Measurements from ENCODE around the gene DIP2B.
"Not testable (repeated sequence)": the region's sequence is repeated elsewhere in the genome, so short reads cannot be mapped to it uniquely, and the experiment has no call there.

Gene DIP2B

GRCh38 chr12:50765095-50765911, 260.5 kb downstream of the DIP2B start:
- DNase-seq (ENCODE audit: low read depth, low spot score), result peak; percentile 43

DNA sequence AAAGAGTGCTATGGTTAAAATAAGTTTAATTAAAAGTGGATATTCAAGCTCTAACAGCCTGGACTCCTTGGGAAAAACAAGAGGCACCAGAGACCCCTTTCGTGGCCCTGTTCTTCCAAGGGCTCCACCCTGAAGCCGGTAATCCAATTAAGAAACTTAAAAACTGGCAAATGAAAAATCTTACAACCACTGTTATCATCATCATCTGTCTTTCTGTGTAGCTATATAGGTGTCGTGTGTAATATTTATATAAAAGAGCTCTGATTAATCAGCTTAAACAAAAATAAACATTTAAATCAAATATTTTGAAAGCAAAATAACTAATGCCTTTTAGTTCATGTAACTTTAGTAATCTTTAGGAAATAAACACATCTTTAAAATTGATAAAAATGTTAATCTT, 263.6 kb downstream of the DIP2B start:
- DNase-seq (ENCODE audit: low read depth, low spot score), result no peak

DNA sequence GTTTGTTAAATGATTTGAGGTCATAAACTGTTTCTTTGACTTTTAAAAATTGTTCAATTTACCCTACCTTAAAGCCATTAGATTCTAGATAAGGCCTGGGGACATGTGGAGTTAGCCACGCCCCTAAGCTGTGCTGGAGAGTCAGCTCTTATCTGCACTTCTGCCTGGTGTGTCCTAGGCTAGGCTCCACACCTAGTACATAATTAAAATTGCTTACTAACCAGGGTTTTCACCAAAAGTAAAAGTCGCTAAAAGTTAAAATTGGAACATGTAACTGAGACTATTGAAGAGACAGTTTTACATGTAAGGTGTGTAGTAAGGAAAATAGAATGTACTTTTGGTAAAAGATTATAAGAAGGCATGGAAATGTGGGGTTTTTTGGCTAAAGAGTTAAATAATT, 264.0 kb downstream of the DIP2B start:
- DNase-seq (ENCODE audit: low read depth, low spot score), result not testable (repeated sequence)

- no peak for DNase-seq (ENCODE audit: low read depth, low spot score)
Observed at GRCh38 chr12:50771409-50771808, 266.6 kb downstream of the DIP2B start.

DNA sequence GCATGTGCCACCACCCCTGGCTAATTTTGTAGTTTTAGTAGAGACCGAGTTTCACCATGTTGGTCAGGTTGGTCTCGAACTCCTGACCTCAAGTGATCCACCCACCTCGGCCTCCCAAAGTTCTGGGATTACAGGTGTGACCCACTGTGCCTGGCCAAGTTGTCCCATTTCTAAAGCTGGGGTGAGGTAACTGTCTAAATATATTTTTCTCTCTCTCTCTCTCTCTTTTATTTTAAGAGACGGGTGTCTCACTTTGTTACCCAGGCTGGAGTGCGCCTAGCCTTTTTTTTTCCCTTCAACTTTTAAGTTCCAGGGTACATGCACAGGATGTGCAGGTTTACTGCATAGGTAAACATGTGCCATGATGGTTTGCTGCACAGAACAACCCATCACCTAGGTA, 267.7 kb downstream of the DIP2B start:
- no peak for DNase-seq (ENCODE audit: low read depth, low spot score)

GRCh38 chr12:50772877-50773276, 268.1 kb downstream of the DIP2B start:
- no peak for DNase-seq (ENCODE audit: low read depth, low spot score)

DNA sequence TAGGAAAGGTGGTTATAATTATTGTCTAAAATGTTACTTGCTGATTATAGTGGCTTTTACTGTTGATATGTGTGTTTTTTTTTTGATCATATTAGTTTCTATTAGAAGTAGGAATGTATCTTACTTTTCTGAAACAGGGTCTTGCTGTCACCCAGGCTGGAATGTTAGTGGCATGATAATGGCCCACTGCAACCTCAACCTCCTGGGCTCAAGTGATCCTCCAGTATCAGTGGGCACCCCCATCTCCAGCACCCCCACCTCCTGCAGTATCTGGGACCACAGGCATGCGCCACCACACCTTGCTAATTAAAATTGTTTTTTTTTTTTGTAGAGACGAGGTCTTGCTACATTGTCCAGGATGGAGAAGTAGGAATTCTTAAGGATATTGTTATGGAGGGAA, 270.5 kb downstream of the DIP2B start:
- DNase-seq (ENCODE audit: low read depth, low spot score), result no peak

DNA sequence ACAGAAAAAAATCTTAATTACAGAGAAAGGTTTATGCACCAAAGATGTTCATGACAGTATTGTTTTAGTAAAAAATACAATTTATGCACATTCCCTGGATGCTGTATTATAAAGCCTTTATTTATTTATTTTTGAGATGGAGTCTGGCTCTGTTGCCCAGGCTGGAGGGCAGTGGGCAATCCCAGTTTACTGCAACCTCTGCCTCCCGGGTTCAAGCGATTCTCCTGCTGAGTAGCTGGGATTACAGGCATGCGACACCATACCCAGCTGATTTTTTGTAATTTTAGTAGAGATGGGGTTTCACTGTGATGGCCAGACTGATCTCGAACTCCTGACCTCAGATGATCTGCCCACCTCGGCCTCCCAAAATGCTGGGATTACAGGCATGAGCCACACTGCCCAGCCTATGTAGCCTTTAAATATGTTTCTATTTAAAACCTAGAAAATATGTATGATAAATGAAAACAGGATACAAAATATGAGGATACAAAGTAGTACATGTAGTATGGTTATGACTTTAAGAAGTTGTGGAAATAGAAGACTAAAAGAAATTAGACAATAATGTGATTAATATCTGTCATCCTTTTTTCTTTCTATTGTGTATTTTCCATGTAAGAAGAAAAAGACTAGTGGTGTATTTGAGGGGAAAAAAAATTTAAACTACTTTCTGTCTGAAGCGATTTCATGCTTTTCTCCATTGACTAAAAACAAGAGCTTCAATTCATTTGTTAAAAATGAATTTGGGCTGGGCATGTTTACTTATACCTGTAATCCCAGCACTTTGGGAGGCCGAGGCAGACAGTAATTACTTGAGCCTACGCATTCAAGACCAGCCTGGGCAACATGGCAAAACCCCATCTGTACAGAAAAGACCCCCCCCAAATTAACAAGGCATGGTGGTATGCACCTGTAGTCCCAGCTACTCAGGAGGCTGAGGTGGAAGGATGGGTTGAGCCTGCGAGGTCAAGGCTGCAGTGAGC, 272.3 kb downstream of the DIP2B start:
- DNase-seq (ENCODE audit: low read depth, low spot score), result no peak

DNA sequence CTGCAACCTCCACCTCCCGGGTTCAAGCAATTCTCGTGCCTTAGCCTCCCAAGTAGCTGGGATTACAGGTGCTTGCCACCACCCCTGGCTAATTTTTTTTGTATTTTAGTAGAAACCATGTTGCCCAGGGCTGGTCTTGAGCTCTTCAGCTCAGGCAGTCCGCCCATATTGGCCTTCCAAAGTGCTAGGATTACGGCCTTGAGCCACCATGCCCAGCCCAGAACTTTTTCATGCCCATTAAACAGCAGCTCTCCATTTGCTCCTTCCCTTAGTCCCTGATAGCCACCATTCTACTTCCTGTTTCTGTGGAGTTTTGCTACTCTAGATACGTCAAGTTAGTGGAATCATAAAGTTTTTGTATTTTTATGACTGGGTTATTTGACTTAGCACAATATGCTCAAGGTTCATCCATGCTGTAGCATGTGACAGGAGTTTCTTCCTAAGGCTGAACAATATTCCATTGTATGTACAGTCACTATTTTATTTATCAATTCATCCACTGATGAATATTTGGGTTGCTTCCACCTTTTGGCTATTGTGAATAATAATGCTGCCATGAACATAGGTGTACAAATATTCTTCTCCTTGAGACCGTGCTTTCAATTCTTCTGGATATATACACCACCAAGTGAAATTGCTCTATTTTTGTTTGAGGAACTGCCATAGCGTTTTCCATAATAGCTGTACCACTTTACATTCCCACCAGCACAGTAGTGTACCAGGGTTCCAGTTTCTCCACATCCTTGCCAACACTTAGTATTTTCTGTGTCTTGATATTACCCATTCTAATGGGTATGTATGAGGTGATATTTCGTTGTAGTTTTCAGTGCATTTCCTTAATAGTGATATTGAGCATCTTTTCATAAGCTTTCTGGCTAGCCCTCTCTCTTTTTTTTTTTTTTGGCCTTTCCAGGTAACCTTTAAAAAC, 274.1 kb downstream of the DIP2B start:
- DNase-seq (ENCODE audit: low read depth, low spot score), result no peak

DNA sequence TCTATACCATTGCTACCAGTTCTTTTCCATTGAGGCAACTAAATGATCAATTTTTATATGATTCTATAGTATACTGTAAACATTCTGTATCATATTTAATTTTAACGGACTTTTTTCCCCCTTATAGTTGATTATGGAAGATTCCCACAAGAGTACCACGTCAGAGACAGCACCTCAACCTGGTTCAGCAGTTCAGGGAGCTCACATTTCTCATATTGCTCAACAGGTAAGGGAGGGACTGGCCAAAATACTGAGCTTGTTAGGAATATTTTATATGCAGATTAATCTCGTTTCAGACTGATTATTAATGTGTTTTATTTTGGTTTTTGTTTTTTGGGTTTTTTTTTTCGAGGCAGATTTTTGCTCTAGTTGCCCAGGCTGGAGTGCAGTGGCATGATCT, 275.2 kb downstream of the DIP2B start:
- no peak for DNase-seq (ENCODE audit: low read depth, low spot score)

GRCh38 chr12:50784501-50784900, 279.7 kb downstream of the DIP2B start:
- DNase-seq (ENCODE audit: low read depth, low spot score), result no peak

- no peak for DNase-seq (ENCODE audit: low read depth, low spot score)
Observed at GRCh38 chr12:50785406-50786001, 280.7 kb downstream of the DIP2B start.

GRCh38 chr12:50786498-50787231, 281.9 kb downstream of the DIP2B start:
- DNase-seq (ENCODE audit: low read depth, low spot score), result peak; percentile 89

GRCh38 chr12:50787618-50788017, 282.8 kb downstream of the DIP2B start:
- no peak for DNase-seq (ENCODE audit: low read depth, low spot score)

- DNase-seq (ENCODE audit: low read depth, low spot score), result no peak
Observed at GRCh38 chr12:50788561-50788960, 283.8 kb downstream of the DIP2B start.

DNA sequence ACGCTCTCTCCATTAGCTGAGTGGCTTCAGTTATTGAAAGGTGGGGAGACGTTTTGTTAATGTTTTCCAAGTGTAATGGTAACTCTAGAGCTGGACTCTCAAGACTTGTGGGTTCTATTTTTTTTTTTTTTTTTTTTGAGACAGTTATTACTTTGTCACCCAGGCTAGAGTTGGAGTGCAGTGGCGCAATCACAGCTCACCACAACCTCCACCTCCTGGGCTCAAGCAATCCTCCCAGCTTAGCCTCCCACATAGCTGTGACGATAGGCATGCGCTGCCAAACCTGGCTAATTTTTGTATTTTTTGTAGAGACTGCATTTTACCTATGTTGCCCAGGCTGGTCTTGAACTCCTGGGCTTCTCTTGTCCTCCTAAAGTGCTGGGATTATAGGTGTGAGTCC, 285.3 kb downstream of the DIP2B start:
- DNase-seq (ENCODE audit: low read depth, low spot score), result no peak
